Measurements from ENCODE around the gene SLC39A5.

- TF ChIP-seq RAD21 (IDR thresholded peaks at IDR 0.05) (no peak), CTCF (IDR thresholded peaks at IDR 0.05; ENCODE audit: low read depth, low read length, missing input control) (no peak), YY1 (IDR thresholded peaks at IDR 0.05) (no peak), MAX (IDR thresholded peaks at IDR 0.05) (no peak), TAF1 (conservative IDR thresholded peaks at IDR 0.05) (no peak), JUND (IDR thresholded peaks at IDR 0.05) (no peak), EGR1 (IDR thresholded peaks at IDR 0.05; ENCODE audit: low read depth in 2 of 2) (no peak), ZBTB33 (IDR thresholded peaks at IDR 0.05) (no peak)
These were observed 27.7 kb downstream of the SLC39A5 start for GRCh38 chr12:56257491-56258067.

All from liver (tissue), 3 donors.